IMR-90 (cell line): Measurements from ENCODE around the gene RAPGEF5.

ENCODE experiments used
- CHD1 ChIP-seq: IDR thresholded peaks from 2 replicates; pipeline ENCODE4 v1.6.1; 2012; ENCODE audit warnings: low read depth, low read length, improper control_type of control experiment
- MXI1 ChIP-seq: IDR thresholded peaks from 2 replicates; pipeline ENCODE4 v1.6.1; 2012; ENCODE audit warnings: low read depth, mild to moderate bottlenecking, low read length, moderate library complexity, borderline replicate concordance
- NFE2L2 ChIP-seq: fragments of 150-350 bp; IDR thresholded peaks from 2 replicates; pipeline ENCODE4 v1.6.1; 2016; ENCODE audit warnings: low read depth, mild to moderate bottlenecking, low read length
- POLR2A ChIP-seq: IDR thresholded peaks from 2 replicates; pipeline ENCODE4 v1.6.1; 2012; ENCODE audit warnings: mild to moderate bottlenecking, low read depth, low read length
- RAD21 ChIP-seq: IDR thresholded peaks from 2 replicates; pipeline ENCODE4 v1.6.1; 2012; ENCODE audit warnings: low read length, improper control_type of control experiment
- TF ChIP-seq, protein P1 (sequence below): conservative IDR thresholded peaks from 2 replicates; pipeline ENCODE4 v1.5.1; 2012; ENCODE audit warnings: mild to moderate bottlenecking, low read depth, low read length, improper control_type of control experiment
- TF ChIP-seq, protein P2 (sequence below): fragments of 150-350 bp; IDR thresholded peaks from 2 replicates; pipeline ENCODE4 v1.6.1; 2016; ENCODE audit warnings: low read depth, mild to moderate bottlenecking, low read length, moderate library complexity, borderline replicate concordance

DNA sequence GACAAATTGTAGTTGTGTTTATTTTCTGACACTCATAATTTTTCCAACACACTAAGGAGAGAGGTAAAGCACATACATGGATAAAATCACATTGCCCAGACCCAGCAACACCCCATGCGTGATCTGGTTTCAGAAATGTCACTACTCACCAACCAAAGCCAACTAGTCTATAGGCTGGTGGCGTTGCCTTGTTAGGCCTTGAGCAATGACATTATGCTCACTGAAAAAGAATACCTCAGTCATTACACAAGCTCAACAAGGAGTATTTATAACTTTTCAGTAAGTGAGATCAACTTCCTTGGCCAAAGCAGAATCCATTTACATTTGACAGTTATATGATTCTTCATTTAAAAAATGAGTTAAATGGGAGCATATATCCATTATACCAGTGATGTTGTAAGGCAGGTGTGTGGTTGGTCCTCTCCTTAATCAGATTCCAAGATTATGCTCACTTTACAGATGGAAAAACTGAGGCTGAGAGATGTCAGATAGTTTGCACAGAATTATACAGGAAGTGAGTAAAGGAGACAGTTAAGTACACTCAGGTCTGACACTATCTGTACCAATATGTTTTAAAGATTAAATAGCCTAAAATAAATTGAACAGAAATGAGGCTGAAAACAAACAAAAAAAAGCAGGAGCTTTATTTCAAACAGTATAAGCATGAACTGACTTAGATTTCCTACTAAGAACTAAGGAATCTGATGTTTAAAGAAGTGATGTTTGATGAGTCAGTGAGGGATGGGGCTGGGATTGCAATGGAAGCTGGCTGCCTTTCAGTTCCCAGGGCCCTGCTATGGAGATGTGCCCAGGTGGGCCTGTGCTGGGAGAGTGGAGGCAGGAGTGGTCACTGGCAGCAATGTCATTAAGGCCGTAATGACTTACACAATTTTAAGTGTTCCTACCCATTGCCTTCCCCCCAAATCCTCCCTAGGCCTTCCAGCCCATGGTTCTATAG lies 118.3 kb downstream of the RAPGEF5 start:
- TF ChIP-seq, protein P1, sequence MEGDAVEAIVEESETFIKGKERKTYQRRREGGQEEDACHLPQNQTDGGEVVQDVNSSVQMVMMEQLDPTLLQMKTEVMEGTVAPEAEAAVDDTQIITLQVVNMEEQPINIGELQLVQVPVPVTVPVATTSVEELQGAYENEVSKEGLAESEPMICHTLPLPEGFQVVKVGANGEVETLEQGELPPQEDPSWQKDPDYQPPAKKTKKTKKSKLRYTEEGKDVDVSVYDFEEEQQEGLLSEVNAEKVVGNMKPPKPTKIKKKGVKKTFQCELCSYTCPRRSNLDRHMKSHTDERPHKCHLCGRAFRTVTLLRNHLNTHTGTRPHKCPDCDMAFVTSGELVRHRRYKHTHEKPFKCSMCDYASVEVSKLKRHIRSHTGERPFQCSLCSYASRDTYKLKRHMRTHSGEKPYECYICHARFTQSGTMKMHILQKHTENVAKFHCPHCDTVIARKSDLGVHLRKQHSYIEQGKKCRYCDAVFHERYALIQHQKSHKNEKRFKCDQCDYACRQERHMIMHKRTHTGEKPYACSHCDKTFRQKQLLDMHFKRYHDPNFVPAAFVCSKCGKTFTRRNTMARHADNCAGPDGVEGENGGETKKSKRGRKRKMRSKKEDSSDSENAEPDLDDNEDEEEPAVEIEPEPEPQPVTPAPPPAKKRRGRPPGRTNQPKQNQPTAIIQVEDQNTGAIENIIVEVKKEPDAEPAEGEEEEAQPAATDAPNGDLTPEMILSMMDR, result no peak
- no peak for TF ChIP-seq NFE2L2
- TF ChIP-seq POLR2A, result no peak
- no peak for TF ChIP-seq CHD1
- TF ChIP-seq RAD21, result no peak
- TF ChIP-seq, protein P2, sequence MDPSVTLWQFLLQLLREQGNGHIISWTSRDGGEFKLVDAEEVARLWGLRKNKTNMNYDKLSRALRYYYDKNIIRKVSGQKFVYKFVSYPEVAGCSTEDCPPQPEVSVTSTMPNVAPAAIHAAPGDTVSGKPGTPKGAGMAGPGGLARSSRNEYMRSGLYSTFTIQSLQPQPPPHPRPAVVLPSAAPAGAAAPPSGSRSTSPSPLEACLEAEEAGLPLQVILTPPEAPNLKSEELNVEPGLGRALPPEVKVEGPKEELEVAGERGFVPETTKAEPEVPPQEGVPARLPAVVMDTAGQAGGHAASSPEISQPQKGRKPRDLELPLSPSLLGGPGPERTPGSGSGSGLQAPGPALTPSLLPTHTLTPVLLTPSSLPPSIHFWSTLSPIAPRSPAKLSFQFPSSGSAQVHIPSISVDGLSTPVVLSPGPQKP, result no peak
- TF ChIP-seq MXI1, result no peak
